ENCODE data around the gene GRHL3.

DNA sequence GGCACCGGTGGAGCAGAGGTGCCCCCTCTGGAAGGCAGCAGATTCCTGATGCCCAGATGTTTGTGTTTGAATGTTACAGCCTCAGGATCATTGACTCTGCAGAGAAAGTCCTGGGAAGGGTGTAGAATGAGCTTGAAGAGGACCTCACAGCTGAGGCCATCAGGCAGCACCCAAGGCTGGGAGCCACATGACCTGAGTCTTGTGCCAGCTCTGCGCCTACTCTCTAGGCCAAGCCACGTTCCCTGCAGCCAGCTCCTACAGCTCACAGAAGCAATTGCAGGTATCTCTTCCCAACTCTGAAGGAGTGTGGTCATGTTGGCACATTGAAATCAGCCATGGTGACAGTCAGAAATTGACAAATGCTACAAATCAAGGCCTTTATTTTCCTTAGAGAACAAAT, 36.3 kb downstream of the GRHL3 start:
- no peak for TF ChIP-seq POLR2AphosphoS5 (IDR thresholded peaks at IDR 0.05; ENCODE audit: low read depth, low read length)
- no peak for TF ChIP-seq PAX5 (IDR thresholded peaks at IDR 0.05; ENCODE audit: insufficient read depth, low read length, severe bottlenecking)
- TF ChIP-seq POLR2A (IDR thresholded peaks at IDR 0.05; ENCODE audit: low read depth, low read length), result no peak

Data from GM12891 (cell line).